NCI-H2107 (cell line): ENCODE results near the gene PPA1.
"Not testable (repeated sequence)": the region's sequence is repeated elsewhere in the genome, so short reads cannot be mapped to it uniquely, and the experiment has no call there.

Experiments
- DNase-seq: peaks from one replicate; lab custom pipeline; 2025; lab: John Stamatoyannopoulos, UW

Gene PPA1

GRCh38 chr10:70233109-70233938 is at the start of gene PPA1:
TSS of gene PPA1 (minus strand) at chr10:70233429. CDS start at chr10:70233327, 102 bp downstream.
- DNase-seq: peak; percentile 86

GRCh38 chr10:70281609-70282008 is 48.4 kb upstream of the PPA1 start:
- no peak for DNase-seq

GRCh38 chr10:70280099-70280498 is 46.9 kb upstream of the PPA1 start:
- DNase-seq: no peak

GRCh38 chr10:70277396-70278030 is 44.3 kb upstream of the PPA1 start:
- no peak for DNase-seq

GRCh38 chr10:70274643-70275042 is 41.4 kb upstream of the PPA1 start:
- no peak for DNase-seq

- no peak for DNase-seq
These were observed 39.7 kb upstream of the PPA1 start for GRCh38 chr10:70272925-70273316.

GRCh38 chr10:70271996-70272924 is 39.0 kb upstream of the PPA1 start:
- DNase-seq: no peak

GRCh38 chr10:70270952-70271351 is 37.7 kb upstream of the PPA1 start:
- no peak for DNase-seq

GRCh38 chr10:70269741-70270140 is 36.5 kb upstream of the PPA1 start:
- no peak for DNase-seq

- DNase-seq: no peak
These were observed 35.1 kb upstream of the PPA1 start for GRCh38 chr10:70268376-70268775.

- DNase-seq: no peak
These were observed 34.1 kb upstream of the PPA1 start for GRCh38 chr10:70267161-70267933.

- no peak for DNase-seq
These were observed 33.5 kb upstream of the PPA1 start for GRCh38 chr10:70266701-70267100.

- DNase-seq: no peak
These were observed 32.8 kb upstream of the PPA1 start for GRCh38 chr10:70266056-70266455.

- DNase-seq: no peak
These were observed 31.9 kb upstream of the PPA1 start for GRCh38 chr10:70265032-70265689.

- no peak for DNase-seq
These were observed 27.5 kb upstream of the PPA1 start for GRCh38 chr10:70260734-70261133.

- no peak for DNase-seq
These were observed 27.0 kb upstream of the PPA1 start for GRCh38 chr10:70260259-70260658.

- no peak for DNase-seq
These were observed 25.0 kb upstream of the PPA1 start for GRCh38 chr10:70258216-70258615.

GRCh38 chr10:70257816-70258215 is 24.6 kb upstream of the PPA1 start:
- not testable (repeated sequence) for DNase-seq

GRCh38 chr10:70256463-70256862 is 23.2 kb upstream of the PPA1 start:
- DNase-seq: no peak

GRCh38 chr10:70255329-70256299 is 22.4 kb upstream of the PPA1 start:
- no peak for DNase-seq
